Measurements from ENCODE around the gene TTLL1. TPM values are rescaled to one million over a fixed set of nuclear protein-coding genes. Genes with fewer than 3 reads are reported as not detected.
"Not testable (repeated sequence)": the region's sequence is repeated elsewhere in the genome, so short reads cannot be mapped to it uniquely, and the experiment has no call there.

Gene TTLL1
- polyA plus RNA-seq, 1 donor, result 18.7 TPM

DNA sequence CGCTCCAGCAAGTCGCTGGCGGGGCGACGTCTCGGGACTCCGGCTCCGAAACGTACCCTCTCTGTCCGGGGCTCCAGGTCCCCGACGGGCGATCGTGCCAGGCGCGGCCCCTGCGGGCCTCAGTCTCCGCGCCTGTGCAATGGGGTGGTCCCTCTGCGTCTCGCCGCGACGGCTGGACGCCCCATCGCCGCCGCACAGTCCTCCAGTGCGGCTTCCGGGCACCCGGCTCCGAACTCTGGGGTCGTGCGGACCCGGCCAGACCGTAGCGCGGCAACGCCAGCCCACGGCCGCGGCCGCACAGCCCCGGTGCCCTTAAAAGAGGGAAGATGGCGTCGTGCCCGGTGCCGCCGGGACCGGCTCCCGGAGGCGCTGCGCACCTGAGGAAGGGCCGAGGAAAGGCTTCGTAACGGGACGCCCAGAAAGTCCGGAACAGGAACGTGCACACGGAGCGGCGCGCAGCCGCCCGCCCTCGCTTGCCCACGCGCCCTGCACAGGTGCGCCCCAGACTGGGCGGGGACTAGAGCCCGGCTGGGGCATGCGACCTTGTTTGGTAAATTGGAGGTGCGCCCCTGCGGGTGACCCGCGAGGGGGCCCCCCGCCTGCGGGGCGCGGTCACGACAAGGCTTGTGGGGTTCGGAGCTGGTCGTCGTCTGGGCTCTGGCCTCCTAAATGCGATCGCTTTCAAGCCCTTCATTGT lies 21.9 kb upstream of the TTLL1 start:
- no peak for DNase-seq

DNA sequence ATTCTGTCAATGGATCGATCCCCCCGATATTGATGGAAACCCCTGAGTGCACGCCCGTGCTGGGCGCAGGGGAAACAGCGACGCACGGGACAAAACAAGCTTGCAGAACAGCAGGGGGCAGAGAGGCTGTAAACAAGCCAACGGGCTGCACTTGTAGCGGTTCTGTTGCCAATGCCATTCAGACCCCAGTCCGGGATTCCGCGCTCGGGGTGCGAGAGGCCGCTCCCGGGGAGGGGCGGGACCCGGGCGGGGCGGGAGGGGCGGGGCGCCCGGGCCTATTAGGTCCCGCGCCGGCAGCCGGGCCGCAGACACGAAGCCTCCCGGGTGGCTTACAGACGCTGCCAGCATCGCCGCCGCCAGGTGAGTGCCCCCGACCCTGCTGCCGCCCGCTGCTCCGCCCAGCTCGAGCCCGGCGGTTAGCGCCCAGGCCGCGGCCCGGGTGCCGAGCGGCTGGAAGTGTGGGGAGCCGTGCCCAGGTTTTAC lies 21.3 kb upstream of the TTLL1 start, which contains the start of gene BIK:
Gene BIK, plus strand, starts transcription at position 307 of the 483 bp plus-strand sequence. CDS start 13,273 bp downstream, outside the sequence.
- DNase-seq, result peak; percentile 36

DNA sequence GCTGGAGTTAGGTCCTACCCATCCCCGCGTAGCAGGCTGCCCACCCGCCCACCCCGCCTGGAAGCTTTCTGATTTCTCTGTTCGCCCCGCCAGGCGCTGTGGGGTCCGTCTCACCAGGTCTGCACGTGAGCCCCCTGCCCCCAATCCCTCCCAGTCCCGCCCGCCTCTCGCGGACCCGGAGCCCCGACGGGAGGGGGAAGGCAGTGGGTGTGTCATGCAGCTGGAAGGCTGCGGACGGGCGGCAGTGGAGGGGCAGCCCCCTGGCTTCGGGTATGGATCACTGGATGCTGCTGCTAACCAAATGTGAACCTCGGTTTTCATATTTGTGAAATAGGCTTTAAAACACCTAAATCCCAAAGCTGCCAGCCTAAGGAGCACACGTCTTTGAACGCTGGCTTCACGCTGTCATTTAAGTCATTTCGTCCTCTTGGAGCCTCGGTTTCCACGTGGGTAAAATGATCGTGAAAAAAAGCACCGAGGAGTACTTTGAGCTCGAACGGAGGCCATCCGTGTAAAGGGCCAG lies 20.8 kb upstream of the TTLL1 start:
- DNase-seq, result no peak

DNA sequence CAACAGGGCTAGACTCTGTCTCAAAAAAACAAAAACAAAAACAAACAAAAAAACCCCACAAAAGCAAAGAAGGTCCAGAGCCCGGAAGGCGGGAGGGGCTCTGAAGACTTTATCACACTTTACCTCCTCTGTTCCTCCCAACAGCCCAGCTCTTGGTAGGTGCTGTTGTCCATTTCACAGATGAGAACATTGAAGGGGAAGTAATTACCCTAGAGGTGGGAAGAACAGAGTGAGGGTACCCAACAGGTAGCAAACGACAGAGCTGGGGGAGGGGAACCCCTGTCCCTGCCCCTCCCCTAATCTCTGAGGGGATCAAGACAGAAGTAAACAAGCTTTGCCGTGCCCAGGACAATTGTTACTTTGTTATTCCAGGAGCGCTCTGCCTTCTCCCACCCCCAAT lies 20.3 kb upstream of the TTLL1 start:
- no peak for DNase-seq

DNA sequence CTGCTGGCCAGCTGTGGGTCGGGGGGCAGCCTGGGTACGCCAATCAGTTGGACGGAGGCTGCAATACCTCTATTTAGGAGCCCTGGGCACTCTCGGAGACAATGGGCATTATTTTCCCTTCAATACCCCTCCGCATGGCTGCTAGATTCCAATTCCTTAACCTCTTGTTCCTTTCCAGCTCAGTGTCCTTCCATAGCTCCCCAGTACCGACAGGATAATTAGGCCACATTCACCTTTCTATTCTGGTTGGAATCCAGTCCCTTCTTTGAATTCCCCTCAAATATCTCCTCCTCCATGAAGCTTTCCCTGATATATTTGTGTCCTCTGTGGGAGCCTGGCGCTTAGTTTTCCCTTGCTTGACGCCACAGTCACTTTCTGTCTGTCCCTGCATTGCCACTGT lies 17.1 kb upstream of the TTLL1 start:
- no peak for DNase-seq

DNA sequence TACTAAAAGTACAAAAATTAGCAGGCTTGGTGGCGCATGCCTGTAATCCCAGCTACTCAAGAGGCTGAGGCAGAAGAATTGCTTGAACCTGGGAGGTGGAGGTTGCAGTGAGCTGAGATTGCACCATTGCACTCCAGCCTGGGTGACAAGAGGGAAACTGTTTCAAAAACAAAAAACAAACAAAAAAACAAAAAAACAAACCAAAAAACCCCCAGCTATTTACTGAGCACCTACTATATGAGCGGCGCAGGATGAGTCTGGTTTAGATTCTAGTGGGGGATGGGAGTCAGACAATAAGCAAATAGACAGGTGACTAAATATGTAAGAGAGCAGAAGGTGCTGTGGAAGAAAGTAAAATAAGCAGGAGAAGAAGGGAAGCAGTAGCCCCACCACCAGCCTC lies 15.8 kb upstream of the TTLL1 start:
- DNase-seq, result not testable (repeated sequence)

DNA sequence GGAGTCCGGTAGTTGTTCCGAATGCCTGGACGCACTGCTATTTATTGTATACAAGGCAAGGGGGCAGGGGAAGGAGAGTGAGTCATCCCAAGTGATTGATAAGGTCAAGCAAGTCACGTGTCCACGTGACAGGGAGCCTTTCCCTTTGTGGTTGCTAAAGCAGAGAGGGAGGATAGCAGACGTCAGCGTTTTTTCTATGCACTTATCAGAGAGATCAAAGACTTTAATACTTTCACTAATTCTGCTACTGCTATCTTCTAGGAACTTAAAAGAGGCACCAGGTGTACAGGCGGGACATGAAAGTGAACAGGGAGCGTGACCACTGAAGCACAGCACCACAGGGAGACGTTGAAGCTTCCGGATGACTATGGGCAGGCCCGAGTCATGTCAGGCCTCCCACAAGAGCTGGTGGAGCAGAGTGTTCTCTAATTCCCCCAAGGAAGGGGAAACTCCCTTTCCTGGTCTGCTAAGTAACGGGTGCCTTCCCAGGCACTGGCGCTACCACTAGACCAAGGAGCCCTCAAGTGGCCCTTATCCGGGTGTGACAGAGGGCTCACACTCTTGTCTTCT lies 14.9 kb upstream of the TTLL1 start:
- DNase-seq, result not testable (repeated sequence)

DNA sequence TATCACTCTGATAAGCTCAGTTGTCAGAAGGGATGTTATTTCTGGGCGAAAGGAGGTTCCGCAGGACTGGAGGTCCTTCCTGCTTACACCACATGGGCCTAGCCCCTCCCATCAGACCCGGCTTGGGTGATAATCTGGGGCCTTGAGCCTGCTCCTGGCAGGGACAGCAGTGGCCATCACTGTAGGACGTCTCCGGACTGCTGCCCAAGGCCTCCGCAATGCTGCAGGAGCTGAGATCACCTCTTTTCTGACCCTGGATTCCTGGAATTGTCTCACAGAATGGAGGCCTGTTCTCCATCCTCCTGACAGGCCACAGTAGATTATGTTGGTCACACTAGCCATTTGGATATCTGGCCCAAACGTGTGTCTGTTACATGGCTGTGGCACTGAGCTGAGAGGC lies 12.1 kb upstream of the TTLL1 start:
- no peak for DNase-seq

DNA sequence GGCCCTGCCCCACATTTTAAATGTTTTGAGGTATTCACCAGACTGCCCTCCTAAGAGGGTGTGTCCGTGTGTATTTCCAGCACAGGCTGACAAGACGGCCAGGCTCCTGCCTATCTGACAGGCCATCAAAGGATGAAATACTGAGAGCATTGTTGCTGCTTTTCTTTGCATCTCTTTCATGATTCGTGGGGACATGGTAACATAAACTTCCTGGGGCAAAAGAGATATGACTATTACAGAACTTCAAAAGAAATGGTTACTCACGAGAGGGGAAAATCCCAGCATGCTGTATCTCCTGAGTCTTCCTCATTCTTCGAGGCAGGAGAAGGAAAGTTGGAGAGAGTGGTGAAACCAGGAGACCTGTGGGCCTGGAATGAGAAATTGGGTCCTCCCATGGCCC lies 11.0 kb upstream of the TTLL1 start:
- no peak for DNase-seq

DNA sequence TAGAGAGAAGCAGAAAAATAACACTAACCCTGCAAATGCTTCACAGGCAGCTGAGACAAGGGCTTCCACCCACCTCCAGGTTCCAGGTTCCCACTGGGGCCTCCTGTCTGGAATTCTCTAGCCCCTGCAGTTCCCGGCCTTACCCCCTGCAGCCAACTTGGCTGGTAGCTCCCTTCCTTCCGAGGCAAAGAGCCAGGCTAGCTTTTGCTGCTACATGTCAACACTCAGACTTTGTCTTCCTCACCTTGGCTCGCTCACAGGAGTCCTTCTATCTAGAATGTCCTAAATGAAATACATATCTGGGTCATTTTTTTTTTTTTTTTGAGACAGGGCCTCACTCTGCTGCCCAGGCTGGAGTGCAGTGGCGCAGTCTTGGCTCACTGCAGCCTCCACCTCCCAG lies 9.9 kb upstream of the TTLL1 start:
- no peak for DNase-seq

DNA sequence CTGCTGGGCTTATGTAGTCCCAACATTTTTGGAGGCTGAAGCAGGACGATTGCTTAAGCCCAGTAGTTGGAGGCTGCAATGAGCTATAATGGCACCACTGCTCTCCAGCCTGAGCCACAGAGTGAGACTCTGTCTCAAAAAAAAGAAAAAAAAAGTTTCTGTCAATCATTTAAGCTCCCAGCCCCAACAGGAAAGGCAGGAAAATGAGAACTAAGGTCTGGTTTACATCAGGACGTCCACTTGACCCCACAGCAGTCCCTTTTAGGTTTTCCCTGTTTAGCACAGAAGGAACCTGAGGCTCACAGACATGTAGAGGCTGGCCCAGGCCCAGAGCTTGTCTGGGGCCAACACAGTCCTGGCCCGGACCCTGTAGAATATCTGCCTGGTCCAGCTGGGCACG lies 9.2 kb upstream of the TTLL1 start:
- DNase-seq, result no peak

DNA sequence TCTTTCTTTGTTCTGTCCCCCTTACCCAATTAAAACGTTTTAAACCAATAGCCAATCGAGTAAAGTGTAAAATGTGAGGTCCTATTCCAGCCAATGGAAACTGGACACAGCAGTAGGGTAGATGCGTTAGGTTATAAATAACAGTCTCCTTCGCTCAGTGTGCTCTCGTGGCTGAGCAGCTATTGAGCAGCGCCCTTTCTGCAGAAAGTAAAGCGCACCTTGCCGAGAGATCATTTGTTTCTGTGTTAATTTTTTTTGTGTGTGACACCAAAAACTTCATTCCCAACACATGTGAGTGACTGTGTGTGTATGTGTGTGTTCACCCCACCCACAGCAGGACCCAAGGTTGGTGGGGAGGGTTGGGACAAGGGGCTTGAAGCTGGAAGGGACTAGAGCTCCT lies 7.2 kb upstream of the TTLL1 start:
- DNase-seq, result no peak

DNA sequence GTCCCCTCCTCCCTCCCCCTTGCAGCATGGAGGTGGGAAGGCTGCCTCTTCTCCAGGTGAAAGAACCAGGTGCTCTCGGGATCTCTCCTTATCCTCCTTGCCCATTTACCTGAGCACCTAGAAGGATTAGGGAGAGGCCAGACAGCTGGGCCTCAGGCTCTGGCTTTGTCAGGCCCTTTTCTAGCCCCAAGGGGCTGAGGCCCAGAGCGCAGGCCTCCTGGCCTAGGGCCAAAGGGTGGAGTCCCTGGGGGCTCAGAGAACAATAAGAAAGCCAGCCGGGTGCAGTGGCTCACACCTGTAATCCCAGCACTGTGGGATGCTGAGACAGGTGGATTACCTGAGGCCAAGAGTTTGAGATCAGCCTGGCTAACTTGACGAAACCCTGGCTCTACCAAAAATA lies 5.4 kb upstream of the TTLL1 start:
- no peak for DNase-seq

DNA sequence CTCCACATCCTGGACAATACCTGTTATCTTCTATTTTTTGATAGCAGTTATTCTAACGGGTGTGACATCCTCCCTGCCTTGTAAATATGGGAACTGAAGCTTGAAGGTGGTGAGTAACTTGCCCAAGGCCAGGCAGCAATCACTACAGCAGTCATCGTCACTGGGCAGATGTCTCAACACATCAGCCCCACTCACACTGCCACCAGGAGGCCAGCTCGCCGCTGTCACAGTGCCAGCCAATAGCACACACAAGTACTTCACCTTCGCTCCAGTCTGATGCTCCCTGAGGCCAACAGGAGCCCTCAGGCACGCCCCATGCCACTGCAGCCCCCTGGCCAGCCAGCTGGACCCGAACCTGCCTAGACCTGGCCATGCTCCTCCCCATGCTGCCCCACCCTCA lies 4.9 kb upstream of the TTLL1 start:
- no peak for DNase-seq

DNA sequence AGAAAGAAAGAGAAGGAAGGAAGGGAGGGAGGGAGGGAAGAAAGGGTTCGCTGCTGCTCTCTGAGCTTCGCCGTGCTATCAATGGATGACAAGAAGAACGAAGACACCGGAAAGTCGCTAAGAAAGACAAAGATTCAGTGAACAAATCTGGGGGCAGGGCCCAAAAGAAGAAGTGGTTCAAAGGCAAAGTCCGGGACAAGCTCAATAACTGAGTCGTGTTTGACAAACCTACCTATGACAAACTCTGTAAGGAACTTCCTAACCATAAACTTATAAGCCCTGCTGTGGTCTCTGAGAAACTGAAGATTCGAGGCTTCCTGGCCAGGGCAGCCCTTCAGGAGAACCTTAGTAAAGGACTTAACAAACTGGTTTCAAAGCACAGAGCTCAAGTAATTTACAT lies 2.9 kb upstream of the TTLL1 start:
- DNase-seq, result no peak

DNA sequence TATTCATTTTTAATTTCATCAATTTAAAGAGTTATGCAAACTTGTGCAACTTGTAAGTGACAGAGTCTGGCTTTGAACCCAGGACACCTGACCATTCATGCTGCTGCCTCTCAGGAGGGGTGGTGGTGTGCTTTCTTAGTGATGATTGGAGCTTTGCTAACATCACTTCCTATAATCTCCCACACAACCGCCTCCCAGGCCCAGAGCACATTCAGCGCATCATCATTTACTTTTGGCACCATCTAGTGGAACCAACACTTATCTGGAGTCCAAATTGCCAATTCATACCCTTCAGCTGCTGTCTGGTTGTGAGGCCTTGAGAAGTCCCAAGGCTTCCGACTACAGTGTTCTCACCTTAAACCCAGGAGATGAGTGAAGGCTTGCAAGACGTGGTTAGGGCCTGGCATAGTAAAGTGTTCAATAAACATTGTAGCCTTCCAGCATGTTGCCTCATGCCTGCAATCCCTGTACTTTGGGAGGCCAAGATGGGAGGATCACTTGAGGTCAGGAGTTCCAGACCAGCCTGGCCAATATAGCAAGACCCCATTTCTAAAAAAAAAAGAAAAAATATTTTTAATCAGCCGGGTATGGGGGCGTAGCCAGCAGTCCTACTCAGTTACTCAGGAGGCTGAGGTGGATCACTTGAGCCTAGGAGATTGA lies 1.1 kb upstream of the TTLL1 start:
- DNase-seq, result peak; percentile 73

DNA sequence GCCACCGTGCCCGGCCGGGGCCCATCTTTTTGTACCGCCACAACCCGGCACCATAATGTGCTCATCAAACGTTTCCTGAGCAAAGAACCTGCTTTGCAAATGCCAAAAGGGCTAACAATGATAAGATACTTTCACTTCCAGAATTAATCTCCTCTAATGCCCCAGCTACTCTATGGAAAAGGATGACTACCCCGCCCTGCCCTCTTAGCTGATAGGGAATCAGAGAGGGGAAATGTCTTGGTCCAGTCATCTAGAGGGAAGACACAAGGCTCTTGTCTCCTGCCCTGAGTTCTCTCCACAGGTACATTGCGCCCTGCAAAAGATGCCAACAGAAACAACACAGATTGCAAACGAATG lies 586 bp downstream of the TTLL1 start:
- no peak for DNase-seq

DNA sequence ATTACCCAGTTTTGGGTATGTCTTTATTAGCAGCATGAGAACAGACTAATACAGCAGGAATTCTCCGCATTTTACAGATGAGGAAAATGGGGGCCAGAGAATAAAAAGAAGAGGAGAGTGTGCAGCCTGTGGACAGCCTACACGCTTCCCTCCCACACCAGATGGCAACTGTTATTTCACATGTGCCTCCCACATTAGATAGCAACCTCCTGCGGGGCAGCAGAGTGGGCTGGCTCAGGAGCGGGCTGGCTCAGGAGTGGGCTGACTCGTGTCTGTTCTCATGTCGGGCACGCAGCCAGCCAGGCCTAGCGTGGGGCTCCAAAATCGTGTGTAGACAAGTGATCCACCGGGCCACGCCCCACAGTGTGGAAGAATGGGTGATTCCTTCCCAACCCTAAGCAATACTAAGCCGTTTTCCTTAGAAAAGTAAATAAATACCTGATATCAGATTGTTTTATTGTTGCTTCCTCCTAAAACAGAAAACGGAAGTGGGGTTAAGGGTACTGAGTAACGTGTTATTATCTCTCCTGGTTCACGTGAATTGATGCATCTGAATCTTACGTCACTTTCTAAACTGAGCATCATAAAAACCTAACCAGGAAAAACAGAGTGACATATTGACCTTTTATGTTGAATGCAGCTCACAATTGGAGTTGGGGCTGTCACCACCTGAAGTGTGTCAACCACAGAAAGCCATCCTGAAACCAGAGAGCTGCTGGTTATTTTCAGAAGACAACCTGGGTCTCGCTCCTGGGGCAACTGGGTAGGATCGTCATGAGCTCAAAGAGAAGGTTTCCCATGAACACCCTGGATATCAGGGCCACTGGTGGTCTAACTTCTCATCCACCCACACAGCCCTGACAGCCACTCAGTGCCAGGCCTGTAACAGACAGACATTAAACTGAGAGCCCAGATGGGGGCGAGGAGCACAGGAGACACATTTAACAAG lies 3.3 kb downstream of the TTLL1 start:
- no peak for DNase-seq

DNA sequence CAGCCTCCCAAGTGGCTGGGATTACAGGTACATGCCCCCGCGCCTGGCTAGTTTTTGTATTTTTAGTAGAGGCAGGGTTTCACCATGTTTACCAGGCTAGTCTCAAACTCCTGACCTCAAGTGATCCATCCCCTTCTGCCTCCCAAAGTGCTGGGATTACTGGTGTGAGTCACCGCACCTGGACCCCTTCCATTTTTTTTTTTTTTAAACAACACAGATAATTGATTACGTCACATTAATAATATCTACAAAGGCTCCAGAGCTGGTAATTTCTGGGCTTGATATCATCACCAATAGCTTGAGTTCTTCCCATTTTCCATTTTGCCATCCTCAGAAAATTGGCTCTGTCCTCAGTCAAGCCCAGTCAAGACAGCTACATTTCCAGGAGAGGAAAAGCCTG lies 7.2 kb downstream of the TTLL1 start:
- no peak for DNase-seq

DNA sequence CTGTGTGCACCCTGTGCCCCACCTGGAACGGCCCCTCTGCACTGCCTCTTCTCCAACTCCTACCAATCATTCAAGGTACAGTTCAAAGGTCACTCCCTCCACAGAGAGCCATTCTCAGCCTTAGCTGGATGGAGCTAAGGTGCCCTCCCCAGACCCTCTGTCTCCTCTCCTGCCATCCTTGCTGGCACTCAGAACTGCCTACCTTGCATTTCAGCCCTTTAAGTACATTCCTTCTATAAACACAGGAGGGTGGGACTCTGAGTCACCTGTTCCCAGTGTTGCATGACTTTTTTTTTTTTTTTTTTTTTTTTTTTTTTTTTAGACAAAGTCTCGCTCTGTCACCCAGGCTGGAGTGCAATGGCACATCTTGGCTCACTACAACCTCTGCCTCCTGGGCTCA lies 8.6 kb downstream of the TTLL1 start:
- DNase-seq, result no peak

DNA sequence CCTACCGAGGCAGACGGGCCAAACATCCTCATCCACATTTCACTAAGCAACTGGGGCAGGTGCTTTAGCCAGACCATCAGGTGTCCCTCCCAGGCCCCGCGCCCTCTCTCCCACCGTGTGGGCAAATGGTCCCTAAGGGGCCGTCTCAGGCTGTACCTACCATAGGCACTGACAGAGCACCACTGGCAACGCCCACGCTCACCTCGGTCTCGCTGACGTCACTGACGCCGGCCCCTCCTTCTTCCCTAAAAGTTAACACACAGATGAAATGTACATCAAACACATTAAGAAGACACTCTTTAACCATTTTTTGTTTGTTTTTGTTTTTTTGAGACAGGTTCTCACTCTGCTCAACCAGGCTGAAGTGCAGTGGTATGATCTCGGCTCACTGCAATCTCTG lies 9.4 kb downstream of the TTLL1 start:
- no peak for DNase-seq

DNA sequence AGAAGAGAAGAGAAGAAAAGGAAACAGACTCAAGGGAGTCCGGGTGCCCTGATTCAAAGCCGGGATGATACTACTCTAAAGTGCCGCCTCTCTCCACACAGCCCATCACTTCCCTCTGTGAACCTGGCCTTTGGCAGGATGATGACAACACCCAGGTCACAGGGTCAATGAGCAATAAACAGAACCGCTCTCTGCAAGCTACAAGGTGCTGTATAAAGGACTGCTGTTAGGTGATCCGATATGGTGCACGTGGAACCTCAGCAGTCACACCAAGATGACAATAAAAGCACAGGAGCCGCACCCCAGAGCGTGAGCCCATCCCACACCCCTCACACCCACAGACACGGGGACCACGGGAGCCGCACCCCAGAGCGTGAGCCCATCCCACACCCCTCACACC lies 10.7 kb downstream of the TTLL1 start:
- DNase-seq, result no peak

All from left kidney (tissue), 2 donors.